Fibroblast of lung (primary cell): ENCODE measurements around the gene RNF175. TPM values are rescaled to one million over a fixed set of nuclear protein-coding genes. Genes with fewer than 3 reads are reported as not detected.

ENCODE experiments used
- DNase-seq, 2 donors: peaks; one replicate each; pipeline versions ENCODE4 v3.0.0 to v3.0.0-alpha.2; 2010; ENCODE audit warnings: low read depth in 2 of 2
- H2AFZ ChIP-seq: 2 replicates; pipeline ENCODE4 v1.5.1; 2012; ENCODE audit warnings: low read length, control low read depth, inconsistent platforms
- H3K27ac ChIP-seq: 2 replicates; pipeline ENCODE4 v1.5.1; 2011; ENCODE audit warnings: low read length, control low read depth; ENCODE audit not compliant: insufficient read depth
- H3K27me3 ChIP-seq: 2 replicates; pipeline ENCODE4 v1.5.1; 2011; ENCODE audit warnings: mild to moderate bottlenecking, low read length; ENCODE audit not compliant: control insufficient read depth, insufficient read depth
- H3K36me3 ChIP-seq: 2 replicates; pipeline ENCODE4 v1.5.1; 2011; ENCODE audit warnings: low read length; ENCODE audit not compliant: control insufficient read depth, insufficient read depth
- H3K4me1 ChIP-seq: 2 replicates; pipeline ENCODE4 v1.5.1; 2011; ENCODE audit warnings: low read length; ENCODE audit not compliant: control insufficient read depth, insufficient read depth; ENCODE audit errors: extremely low read depth
- H3K4me2 ChIP-seq: 2 replicates; pipeline ENCODE4 v1.5.1; 2011; ENCODE audit warnings: low read length, control low read depth; ENCODE audit not compliant: insufficient read depth; ENCODE audit errors: extremely low read depth
- H3K4me3 ChIP-seq, 4 experiments: fragments of 200-600 bp in 1 of 4; sonication (generic) in 1 of 4; replicated peaks in 1 of 4; 2 replicates each; pipeline ENCODE4 v1.5.1; 2011 to 2016; ENCODE audit warnings: low read length in 4 of 4, low read depth in 3 of 4, mild to moderate bottlenecking in 3 of 4, control low read depth in 2 of 4, inconsistent platforms in 1 of 4, mixed read lengths in 1 of 4; ENCODE audit not compliant: insufficient read depth in 1 of 4; ENCODE audit errors: control extremely low read depth in 1 of 4
- H3K79me2 ChIP-seq: 2 replicates; pipeline ENCODE4 v1.5.1; 2012; ENCODE audit warnings: mild to moderate bottlenecking, low read length, inconsistent platforms; ENCODE audit not compliant: control insufficient read depth, insufficient read depth
- H3K9ac ChIP-seq: 2 replicates; pipeline ENCODE4 v1.5.1; 2011; ENCODE audit warnings: mild to moderate bottlenecking, low read length, control low read depth; ENCODE audit not compliant: insufficient read depth
- H3K9me3 ChIP-seq: 2 replicates; pipeline ENCODE4 v1.5.1; 2012; ENCODE audit warnings: low read depth, low read length; ENCODE audit not compliant: control insufficient read depth, insufficient read depth
- H4K20me1 ChIP-seq: 2 replicates; pipeline ENCODE4 v1.5.1; 2011; ENCODE audit warnings: low read length; ENCODE audit not compliant: control insufficient read depth, insufficient read depth; ENCODE audit errors: extremely low read depth
- CTCF ChIP-seq, 2 donors: IDR thresholded peaks in 1 of 2; conservative IDR thresholded peaks in 1 of 2; 1 replicate in 1 of 2; 2 replicates in 1 of 2; pipeline ENCODE4 v1.5.1; 2011 to 2012; ENCODE audit warnings: low read length in 2 of 2, control low read depth in 1 of 2, inconsistent platforms in 1 of 2, low read depth in 1 of 2, mild to moderate bottlenecking in 1 of 2
- EZH2 ChIP-seq: IDR thresholded peaks from 2 replicates; pipeline ENCODE4 v1.5.1; 2012; ENCODE audit warnings: low read length, control low read depth, mild to moderate bottlenecking; ENCODE audit errors: missing control alignments
- polyA plus RNA-seq, 2 donors: library from polyadenylated mRNA; depleted of rRNA in 1 of 2; stranded (reverse) in 1 of 2; unstranded in 1 of 2; fragments of >200 nt; gene quantifications; 2 replicates each; pipeline ENCODE4 v1.2.1, GENCODE V29; 2011 to 2012; ENCODE audit warnings: missing spikeins in 1 of 2
- total RNA-seq: library from RNA; depleted of rRNA; stranded (reverse); fragments of >200 nt; gene quantifications from 2 replicates; pipeline ENCODE4 v1.2.1, GENCODE V29; 2014

RNF175 gene
- total and polyA plus RNA-seq, 2 donors (not counting 1 experiment from before 2014, with no cell fraction given): not detected

GRCh38 chr4:153798901-153799693 lies 39.3 kb upstream of the RNF175 start:
- no peak overlapping the region for H2AFZ ChIP-seq
- H3K4me1 ChIP-seq: no peaks in the 10 kb centered on the region
- TF ChIP-seq EZH2 (no peak), CTCF (conservative IDR thresholded peaks at IDR 0.05 in 1 of 2, IDR thresholded peaks at IDR 0.05 in 1 of 2; ENCODE audit: low read depth in 1 of 2, low read length in 2 of 2) (no peak)
- H3K9me3 ChIP-seq: no peaks in the 10 kb centered on the region
- H3K79me2 ChIP-seq: no peaks in the 10 kb centered on the region
- no peaks in the 10 kb centered on the region for H4K20me1 ChIP-seq
- no peak overlapping the region for H3K4me3 ChIP-seq
- no peak overlapping the region for H3K4me2 ChIP-seq
- no peaks in the 10 kb centered on the region for H3K36me3 ChIP-seq
- no peak overlapping the region for H3K9ac ChIP-seq
- no peak for DNase-seq
- H3K27ac ChIP-seq: no peak overlapping the region
- no peaks in the 10 kb centered on the region for H3K27me3 ChIP-seq

DNA sequence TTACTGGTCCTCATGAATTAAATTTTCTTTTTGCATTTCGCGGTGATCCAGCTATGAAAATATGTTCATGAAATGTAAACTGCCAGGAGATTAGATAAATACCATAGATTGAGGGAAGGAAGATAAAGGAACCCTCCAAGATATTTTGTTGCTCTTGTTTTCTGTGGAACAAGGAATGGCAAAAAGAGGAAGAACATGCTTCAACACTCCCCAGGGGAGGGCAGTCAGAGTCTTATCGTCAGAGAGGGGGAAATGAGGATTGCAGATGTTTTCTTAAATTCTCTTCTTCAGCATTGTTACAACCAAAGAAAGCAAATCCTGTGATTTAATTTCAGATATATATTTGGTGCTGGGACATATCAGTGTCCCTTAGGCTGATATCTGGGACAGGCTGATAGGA lies 38.6 kb upstream of the RNF175 start:
- TF ChIP-seq CTCF (conservative IDR thresholded peaks at IDR 0.05 in 1 of 2, IDR thresholded peaks at IDR 0.05 in 1 of 2; ENCODE audit: low read depth in 1 of 2, low read length in 2 of 2) (no peak), EZH2 (no peak)
- H3K36me3 ChIP-seq: no peaks in the 10 kb centered on the region
- H4K20me1 ChIP-seq: no peaks in the 10 kb centered on the region
- no peaks in the 10 kb centered on the region for H3K4me1 ChIP-seq
- no peaks in the 10 kb centered on the region for H3K27me3 ChIP-seq
- no peaks in the 10 kb centered on the region for H3K9me3 ChIP-seq
- no peaks in the 10 kb centered on the region for H3K79me2 ChIP-seq
- no peak overlapping the region for H3K4me2 ChIP-seq
- H2AFZ ChIP-seq: no peak overlapping the region
- no peak overlapping the region for H3K9ac ChIP-seq
- H3K4me3 ChIP-seq: no peak overlapping the region
- no peak for DNase-seq
- H3K27ac ChIP-seq: no peak overlapping the region

- no peak for TF ChIP-seq EZH2
- TF ChIP-seq CTCF (conservative IDR thresholded peaks at IDR 0.05 in 1 of 2, IDR thresholded peaks at IDR 0.05 in 1 of 2; ENCODE audit: low read depth in 1 of 2, low read length in 2 of 2): no peak
- Histone ChIP-seq H3K27me3 (peaks cover 20% of the 10 kb centered on the region), H3K9ac (no peak overlapping the region)
Measured at GRCh38 chr4:153794006-153794405, 34.2 kb upstream of the RNF175 start.

More at GRCh38 chr4:153794006-153794405, 34.2 kb upstream of the RNF175 start:
- Histone ChIP-seq H4K20me1 (no peaks in the 10 kb centered on the region), H3K9me3 (no peaks in the 10 kb centered on the region), H3K4me2 (no peak overlapping the region), H3K79me2 (no peaks in the 10 kb centered on the region), H3K36me3 (no peaks in the 10 kb centered on the region), H3K27ac (no peak overlapping the region), H3K4me3 (no peak overlapping the region), H3K4me1 (no peaks in the 10 kb centered on the region), H2AFZ (no peak overlapping the region)
- DNase-seq: no peak
